Cardiac fibroblast (primary cell): ENCODE measurements around the gene IGF2.

ENCODE experiments used
- DNase-seq, 2 donors: peaks; one replicate each; pipeline versions ENCODE4 v3.0.0 to v3.0.0-alpha.2; 2010; ENCODE audit warnings: low read depth in 2 of 2
- H3K4me3 ChIP-seq, 2 donors: replicated peaks in 1 of 2; 1 replicate in 1 of 2; 2 replicates in 1 of 2; pipeline ENCODE4 v1.5.1; 2011; ENCODE audit warnings: low read depth in 2 of 2, low read length in 2 of 2, mild to moderate bottlenecking in 2 of 2, moderate library complexity in 1 of 2
- TF ChIP-seq, protein P1 (sequence below): IDR thresholded peaks from one replicate; pipeline ENCODE4 v1.5.1; 2011; ENCODE audit warnings: low read depth, mild to moderate bottlenecking, low read length, inconsistent platforms

IGF2 gene

DNA sequence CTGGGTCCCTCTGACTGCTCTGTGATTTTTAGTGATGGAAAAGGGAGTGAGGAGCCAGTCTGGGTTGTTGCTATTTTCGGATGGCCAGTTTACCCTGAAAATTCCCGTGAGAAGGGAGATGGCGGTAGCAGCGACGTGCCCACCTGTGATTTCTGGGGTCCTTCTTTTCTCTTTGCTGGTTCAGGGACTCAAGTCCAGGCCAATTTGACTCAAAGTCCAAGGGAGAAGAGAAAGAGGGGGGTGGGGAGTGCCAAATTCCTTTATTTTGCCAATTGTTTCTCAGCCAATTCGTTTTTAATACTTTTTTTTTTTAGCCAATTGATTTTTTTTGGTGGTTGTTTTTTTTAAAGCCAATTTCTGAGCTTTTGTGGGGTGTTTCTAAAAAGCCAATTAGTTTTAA is 6.9 kb downstream of the IGF2 start:
- DNase-seq: no peak
- TF ChIP-seq, protein P1, sequence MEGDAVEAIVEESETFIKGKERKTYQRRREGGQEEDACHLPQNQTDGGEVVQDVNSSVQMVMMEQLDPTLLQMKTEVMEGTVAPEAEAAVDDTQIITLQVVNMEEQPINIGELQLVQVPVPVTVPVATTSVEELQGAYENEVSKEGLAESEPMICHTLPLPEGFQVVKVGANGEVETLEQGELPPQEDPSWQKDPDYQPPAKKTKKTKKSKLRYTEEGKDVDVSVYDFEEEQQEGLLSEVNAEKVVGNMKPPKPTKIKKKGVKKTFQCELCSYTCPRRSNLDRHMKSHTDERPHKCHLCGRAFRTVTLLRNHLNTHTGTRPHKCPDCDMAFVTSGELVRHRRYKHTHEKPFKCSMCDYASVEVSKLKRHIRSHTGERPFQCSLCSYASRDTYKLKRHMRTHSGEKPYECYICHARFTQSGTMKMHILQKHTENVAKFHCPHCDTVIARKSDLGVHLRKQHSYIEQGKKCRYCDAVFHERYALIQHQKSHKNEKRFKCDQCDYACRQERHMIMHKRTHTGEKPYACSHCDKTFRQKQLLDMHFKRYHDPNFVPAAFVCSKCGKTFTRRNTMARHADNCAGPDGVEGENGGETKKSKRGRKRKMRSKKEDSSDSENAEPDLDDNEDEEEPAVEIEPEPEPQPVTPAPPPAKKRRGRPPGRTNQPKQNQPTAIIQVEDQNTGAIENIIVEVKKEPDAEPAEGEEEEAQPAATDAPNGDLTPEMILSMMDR: no peak
- H3K4me3 ChIP-seq: no peak overlapping the region

DNA sequence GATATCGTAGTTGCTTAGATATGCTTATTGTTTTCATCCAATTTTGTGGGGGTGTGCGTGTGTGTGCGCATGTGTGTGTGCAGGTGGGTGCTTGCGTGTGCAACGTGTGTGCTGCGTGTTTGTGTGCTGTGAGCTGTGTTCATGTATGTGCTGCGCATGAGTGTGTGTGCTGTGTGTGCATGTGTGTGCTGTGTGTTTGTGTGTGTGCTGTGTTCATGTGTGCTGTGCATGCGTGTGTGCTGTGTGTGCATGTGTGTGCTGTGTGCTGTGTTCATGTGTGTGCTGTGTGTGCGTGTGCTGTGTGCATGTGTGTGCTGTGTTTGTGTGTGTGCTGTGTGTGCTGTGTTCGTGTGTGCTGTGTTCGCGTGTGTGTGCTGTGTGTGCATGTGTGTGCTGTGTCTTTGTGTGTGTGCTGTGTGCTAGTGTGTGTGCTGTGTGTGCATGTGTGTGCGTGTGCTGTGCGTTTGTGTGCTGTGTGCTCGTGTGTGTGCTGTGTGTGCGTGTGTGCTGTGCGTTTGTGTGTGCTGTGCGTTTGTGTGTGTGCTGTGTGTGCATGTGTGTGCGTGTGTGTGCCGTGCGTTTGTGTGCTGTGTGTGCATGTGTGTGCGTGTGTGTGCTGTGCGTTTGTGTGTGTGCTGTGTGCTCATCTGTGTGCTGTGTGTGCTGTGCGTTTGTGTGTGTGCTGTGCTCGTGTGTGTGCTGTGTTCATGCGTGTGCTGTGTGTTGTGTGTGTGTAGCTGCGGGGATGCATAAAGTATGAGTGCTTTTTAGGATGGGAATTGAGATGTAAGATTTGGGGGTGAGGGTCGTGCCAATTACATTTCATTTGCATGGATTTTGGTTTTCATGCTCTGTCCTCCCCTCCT is 7.6 kb downstream of the IGF2 start:
- TF ChIP-seq, protein P1: no peak
- no peak for DNase-seq
- H3K4me3 ChIP-seq: no peak overlapping the region

DNA sequence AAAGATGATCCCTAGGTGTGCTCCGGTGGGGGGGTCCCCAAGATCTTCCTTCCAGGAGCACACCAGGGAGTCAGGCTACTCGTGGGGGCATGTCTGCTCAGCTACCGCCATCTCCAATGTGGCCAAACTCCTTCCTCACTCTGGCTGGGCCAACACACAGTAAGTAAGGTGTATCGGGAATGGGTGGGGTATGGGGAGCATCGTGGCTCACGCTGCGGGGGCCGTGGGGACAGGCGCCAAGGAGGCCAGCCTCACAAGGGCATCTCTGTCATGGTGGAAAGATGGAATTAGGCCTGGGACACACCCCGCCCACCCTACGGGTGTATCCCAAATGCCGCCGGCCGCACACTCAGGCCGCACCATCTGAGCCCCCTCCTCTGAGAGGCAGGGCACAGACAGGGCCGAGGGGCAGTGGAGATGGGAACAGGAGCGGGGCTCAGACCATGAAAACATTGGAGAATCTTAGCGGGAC is 8.3 kb downstream of the IGF2 start:
- no peak overlapping the region for H3K4me3 ChIP-seq
- TF ChIP-seq, protein P1: no peak
- no peak for DNase-seq

DNA sequence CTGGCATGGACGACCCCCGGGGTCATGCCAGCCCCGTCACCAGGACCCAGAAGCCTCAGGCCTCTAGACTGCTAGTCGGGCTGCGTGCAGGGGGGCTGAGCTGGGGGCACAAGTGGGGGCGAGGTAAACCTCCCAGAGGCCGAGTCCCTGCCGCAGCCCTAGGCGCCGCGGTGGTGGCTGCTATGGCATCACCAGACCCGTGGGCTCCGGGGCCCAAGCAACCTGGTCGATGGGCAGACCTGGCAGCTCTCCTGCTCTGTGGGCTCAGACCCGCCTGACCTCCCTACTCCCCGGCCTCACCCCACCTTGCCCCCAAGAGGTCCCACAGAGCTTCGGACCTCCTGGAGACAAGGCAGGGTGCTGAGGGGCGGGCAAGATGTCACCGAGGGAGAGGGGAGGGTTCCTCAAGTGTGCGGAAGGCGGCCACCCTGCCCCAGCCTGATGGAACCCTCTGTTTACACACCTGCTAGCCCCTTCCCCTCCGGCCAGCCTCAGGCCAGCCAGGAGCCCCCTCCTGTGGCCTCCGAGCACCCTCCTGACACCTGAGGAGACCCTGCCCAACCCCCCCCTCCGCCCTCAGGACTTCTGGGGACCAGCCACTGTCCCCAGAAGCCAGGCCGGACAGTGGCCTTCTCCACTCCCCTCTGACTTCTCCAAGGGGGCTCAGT is 9.4 kb downstream of the IGF2 start:
- no peak overlapping the region for H3K4me3 ChIP-seq
- DNase-seq: no peak
- TF ChIP-seq, protein P1: no peak

DNA sequence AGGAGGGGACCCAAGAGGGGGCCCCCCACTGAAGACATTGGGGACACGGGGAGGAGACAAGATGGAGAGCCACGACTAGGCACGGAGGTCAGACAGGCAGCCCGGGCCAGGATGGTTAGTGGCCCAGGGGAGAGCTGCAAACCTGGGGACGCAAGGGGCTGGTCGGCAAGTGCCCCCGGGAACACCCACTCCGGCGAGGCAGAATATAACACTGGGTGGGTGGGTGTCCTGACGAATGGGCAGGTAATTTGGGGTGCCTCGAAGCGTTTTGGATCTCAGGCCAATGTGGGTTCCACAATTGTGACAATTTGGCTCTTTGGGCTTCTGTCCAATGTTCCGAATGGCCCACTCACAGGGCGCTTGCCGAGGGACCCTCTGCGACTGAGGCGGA is 9.9 kb downstream of the IGF2 start:
- DNase-seq: no peak

DNA sequence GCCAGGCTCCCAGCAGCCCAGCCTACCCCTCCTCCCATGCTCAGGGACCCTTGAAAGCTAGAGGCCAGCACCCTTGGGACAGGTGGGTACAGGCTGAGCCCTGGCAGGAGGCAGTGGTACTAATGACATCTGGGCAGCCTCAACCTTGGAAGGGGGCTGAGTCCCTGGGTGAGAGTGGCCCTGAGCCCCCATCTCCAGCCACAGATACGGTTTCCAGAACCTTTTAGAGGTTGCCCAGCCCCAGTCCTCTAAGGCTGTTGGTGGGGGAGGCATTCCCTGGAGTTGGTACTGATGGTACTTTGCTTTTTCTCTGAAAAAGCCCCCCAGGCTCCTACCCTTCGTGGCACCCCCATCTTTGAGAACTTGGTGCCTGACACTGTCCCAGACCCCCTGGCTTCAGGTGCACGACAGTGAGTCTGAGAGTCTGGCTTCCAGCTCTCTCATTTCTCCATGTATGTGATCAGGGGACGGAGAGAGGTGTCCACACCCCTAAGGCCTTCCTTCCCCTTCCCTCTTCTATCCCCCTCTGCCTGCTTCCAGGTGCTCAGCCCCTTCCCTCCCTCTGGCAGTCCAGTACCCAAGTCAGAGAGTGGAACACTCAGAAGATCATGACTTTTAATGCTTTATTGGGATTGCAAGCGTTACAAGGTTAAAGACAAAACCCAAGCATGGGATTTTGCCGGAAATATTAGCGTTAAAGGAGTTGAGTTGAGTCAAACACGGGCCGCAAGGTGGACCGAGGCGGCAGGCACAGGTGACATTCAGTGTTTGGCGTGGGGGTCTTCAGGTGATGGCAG is 10.5 kb downstream of the IGF2 start:
- no peak overlapping the region for H3K4me3 ChIP-seq
- TF ChIP-seq, protein P1: no peak
- DNase-seq: no peak

More for the DNA sequence above, 9.9 kb downstream of the IGF2 start:
- H3K4me3 ChIP-seq: no peak overlapping the region
- TF ChIP-seq, protein P1: no peak
